ENCODE measurements around the gene GAPDHS. TPM values are rescaled to one million over a fixed set of nuclear protein-coding genes. Genes with fewer than 3 reads are reported as not detected.

GAPDHS gene
- total RNA-seq, 1 experiment from 2014 or later: not detected

DNA sequence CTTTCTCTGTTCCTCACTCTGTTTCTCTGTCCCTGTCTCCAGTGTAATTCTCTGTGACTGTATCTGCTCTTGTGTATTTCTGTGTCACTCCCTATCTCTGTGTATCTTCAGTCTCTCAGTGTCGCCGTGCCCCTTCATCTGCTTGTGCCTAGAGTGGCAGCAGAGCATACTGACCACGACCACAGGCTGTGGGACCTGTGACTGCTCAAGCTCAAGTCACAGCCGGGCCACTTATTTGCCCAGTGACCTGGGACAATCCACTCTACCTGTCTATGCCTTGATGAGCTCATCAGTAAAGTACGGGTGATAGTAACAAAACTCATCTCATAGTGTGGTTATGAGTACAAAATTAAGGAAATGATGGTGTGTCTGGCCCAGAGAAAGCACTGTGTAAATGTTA is 20.8 kb downstream of the GAPDHS start:
- no peaks in the 10 kb centered on the region for H3K79me1 ChIP-seq (ENCODE audit: insufficient read depth, low read depth, low read length, poor library complexity, severe bottlenecking)
- H3K4me3 Mint-ChIP-seq: no peak overlapping the region
- H3K18ac ChIP-seq (ENCODE audit: insufficient read length, low read depth, low read length): no peak overlapping the region
- H3T11ph ChIP-seq (ENCODE audit: low read length): no peak overlapping the region
- H3K4me1 ChIP-seq (ENCODE audit: insufficient read depth, low read length): no peaks in the 10 kb centered on the region
- H4K8ac ChIP-seq (replicated peaks; ENCODE audit: insufficient read length, low read depth, low read length): no peak overlapping the region
- H3K27me3 ChIP-seq (ENCODE audit: insufficient read depth, low read length): peaks cover 3% of the 10 kb centered on the region; the same call in 1 of the 2 replicates
- H3K27me3 Mint-ChIP-seq (ENCODE audit: low read depth): peaks cover 42% of the 10 kb centered on the region
- DNase-seq: no peak
- H3K56ac ChIP-seq (ENCODE audit: insufficient read length, low read depth, low read length): no peak overlapping the region
- no peak overlapping the region for H3K14ac ChIP-seq (ENCODE audit: insufficient read depth, low read length)
- peaks cover 12 to 16% of the 10 kb centered on the region in 2 experiments for H3K4me1 Mint-ChIP-seq
- no peaks in the 10 kb centered on the region for H4K20me1 ChIP-seq (ENCODE audit: control insufficient read depth, insufficient read depth, insufficient read length)
- H4K91ac ChIP-seq (ENCODE audit: insufficient read length, low read depth, low read length): no peak overlapping the region
- peaks cover 7% of the 10 kb centered on the region for H3K23me2 ChIP-seq (ENCODE audit: insufficient read length, low read depth, low read length, poor library complexity, severe bottlenecking)
- H3K4ac ChIP-seq (ENCODE audit: low read depth, low read length): no peak overlapping the region
- H2AK5ac ChIP-seq (ENCODE audit: insufficient read length, low read length): no peak overlapping the region
- no peak overlapping the region for H2BK5ac ChIP-seq (ENCODE audit: insufficient read length, low read length)
- H3K4me2 ChIP-seq (ENCODE audit: insufficient read depth, insufficient read length, low read length): no peak overlapping the region
- no peaks in the 10 kb centered on the region for H3K9me3 Mint-ChIP-seq
- no peaks in the 10 kb centered on the region for H3K9me3 ChIP-seq (ENCODE audit: control insufficient read depth, low read depth, low read length)
- no peak overlapping the region for H2BK120ac ChIP-seq (ENCODE audit: low read depth, low read length, poor library complexity, severe bottlenecking)
- no peaks in the 10 kb centered on the region for H3K79me2 ChIP-seq (ENCODE audit: insufficient read depth, low read length)
- H2BK20ac ChIP-seq (ENCODE audit: low read depth, low read length, poor library complexity, severe bottlenecking): no peak overlapping the region
- H2BK12ac ChIP-seq (ENCODE audit: insufficient read length, low read depth, low read length): no peak overlapping the region
- H3K27ac Mint-ChIP-seq: no peak overlapping the region
- no peak overlapping the region for H3K27ac ChIP-seq (ENCODE audit: insufficient read length, low read depth, low read length)
- no peak overlapping the region for H3K9ac ChIP-seq (ENCODE audit: extremely low read depth, insufficient read length, low read length)
- H3K36me3 Mint-ChIP-seq (ENCODE audit: insufficient read depth in 1 of 3, low read depth in 3 of 3): peaks cover 0 to 14% (median 11%) of the 10 kb centered on the region in 3 experiments; a peak in 5 of 7 replicates
- TF ChIP-seq CTCF (conservative IDR thresholded peaks at IDR 0.05): no peak
- WGBS (ENCODE audit: extremely low coverage, insufficient read length, low lambda C conversion rate): no CpG with 5 or more reads among the region's 5 CpGs
- H2AFZ ChIP-seq (ENCODE audit: low read length): no peak overlapping the region
- H4K5ac ChIP-seq (ENCODE audit: insufficient read length, low read depth, low read length): no peak overlapping the region
- H2BK15ac ChIP-seq (ENCODE audit: low read depth, low read length): no peak overlapping the region
- no peak overlapping the region for H3K23ac ChIP-seq (ENCODE audit: insufficient read length, low read depth, low read length)

Data from H9 (cell line).